Fibroblast of skin of right quadriceps (primary cell): ENCODE data around the gene GAREM1.
A peak's percentile ranks its signal among the peaks of the same experiment; 100 is the strongest.
"Not testable (repeated sequence)": the region's sequence is repeated elsewhere in the genome, so short reads cannot be mapped to it uniquely, and the experiment has no call there.

Experiments
- DNase-seq: peaks from one replicate; pipeline ENCODE4 v3.0.0-alpha.2; 2013

Gene GAREM1

DNA sequence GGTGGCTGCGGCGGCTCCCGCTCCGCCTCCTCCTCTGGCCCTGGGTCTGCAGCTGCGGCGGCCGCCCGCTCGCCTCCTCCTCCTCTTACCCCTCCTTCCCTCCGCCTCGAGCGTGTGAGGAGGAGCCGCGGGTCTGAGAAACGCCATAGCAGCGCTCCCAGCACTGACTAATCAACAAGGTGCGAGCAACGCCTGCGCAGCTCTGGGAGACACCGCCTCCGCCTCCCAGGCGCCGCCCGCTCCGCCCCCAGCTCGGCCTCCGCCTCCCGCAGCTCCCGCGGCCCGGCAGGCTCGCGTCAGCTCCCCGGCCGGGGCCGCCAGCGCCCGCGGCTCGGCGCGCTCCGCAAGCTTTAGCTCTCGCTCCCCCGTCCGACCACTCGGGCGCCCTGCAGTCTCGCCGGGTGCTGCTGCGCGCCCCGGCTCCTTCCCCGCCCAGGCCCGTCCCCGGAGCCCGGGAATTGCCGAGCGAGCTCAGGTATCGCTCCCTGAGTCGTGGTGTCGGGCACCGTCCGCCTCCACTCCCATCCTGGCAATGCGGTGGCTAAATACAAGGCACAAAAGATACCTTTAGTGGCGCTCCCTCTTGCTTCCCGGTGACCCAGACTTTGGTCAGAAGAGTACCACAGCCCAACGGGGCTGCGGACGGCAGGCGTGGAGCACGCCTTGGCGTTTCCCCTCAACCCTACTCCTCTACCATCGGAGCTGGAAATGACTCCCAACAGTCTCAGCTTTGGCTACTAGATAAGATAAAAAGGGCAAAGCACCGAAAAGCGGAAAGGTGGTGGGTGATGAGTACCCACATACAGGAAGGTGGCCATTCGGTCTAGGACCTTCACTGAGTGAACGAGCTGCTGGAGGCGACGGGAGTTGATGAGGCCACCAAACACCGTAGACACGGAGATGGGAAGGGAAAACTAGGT lies at the start of gene GAREM1:
GAREM1 (minus strand) TSS at position 169 of the 920 bp plus-strand sequence. CDS start 454 bp downstream, outside the sequence.
- peak; percentile 98 for DNase-seq

DNA sequence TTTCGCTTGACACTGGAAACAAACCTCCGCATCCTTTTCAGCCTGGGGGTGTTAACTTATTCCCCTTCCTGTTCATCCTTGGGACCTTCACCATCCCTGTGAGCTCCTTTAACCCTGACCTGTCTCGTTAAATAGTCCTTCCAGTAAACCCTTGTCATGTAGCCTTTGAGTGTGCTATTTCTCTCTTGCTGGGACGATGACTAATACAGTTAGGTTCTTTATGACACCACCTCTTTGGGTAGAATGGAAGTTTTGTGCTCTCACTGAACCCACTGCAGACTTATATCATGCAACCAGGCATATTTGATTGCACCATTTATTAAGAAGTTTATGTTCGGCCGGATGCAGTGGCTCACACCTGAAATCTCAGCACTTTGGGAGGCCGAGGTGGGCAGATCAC lies 40.5 kb upstream of the GAREM1 start:
- DNase-seq, result no peak

DNA sequence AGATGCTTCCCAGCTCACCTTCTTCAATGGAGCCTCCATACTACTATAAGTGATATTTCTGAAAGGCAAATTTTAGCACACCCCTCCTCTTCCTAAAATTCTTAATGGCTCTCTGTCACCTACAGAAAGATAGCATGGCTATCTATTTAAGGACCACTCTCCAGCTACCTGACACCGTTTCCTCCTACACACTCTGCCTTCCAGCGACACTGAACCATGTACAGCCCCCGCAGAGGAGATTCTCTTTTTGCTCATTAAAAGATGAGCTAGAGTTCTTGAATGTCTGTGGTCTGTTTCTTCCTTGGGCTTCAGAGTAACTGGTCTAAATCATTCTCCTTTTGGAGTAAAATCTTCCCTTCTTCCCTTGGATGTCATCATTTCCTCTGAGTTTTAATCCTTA lies 38.4 kb upstream of the GAREM1 start:
- DNase-seq, result no peak

- DNase-seq, result no peak
These were observed 36.4 kb upstream of the GAREM1 start for GRCh38 chr18:32507093-32507492.

GRCh38 chr18:32502014-32502413 lies 31.3 kb upstream of the GAREM1 start:
- DNase-seq, result no peak

DNA sequence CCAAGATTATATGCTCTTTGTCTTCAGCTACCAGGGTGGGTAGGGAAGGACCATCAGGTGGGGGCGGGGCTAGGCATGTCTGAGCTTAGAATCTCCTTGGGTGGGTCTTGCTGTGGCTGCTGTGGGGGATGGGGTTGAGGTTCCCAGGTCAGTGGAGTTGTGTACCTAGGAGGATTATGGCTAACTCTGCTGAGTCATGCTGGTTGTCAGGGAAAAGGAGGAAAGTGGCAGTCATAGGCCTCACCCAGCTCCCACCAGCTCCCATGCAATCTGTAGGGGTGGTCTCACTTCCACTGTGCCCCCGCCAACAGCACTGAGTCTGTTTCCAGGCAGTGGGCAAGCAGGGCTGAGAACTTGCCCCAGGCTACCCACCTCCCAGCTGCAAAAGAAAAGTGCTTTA lies 30.6 kb upstream of the GAREM1 start:
- not testable (repeated sequence) for DNase-seq

DNA sequence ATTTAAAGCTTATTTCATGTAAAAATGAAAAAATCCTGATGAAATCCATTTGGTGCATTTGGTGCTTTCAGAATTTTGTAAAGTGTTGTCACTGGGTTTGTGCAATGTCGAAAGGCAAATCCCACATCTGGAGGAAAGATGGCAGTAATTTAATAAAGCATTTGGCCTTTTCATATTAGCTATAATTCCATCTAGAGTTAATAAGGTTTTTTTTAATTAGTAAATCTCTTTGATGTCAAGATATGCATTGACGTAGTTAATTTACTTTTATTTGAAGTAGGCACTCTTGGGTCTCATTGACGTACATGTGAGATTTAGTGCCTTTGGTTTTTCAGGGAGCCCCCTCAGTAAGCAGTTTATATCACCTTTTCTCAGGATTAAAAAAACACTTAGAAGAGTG lies 12.3 kb upstream of the GAREM1 start:
- no peak for DNase-seq

GRCh38 chr18:32482117-32482516 lies 11.4 kb upstream of the GAREM1 start:
- DNase-seq, result no peak

GRCh38 chr18:32480581-32480980 lies 9.9 kb upstream of the GAREM1 start:
- no peak for DNase-seq

DNA sequence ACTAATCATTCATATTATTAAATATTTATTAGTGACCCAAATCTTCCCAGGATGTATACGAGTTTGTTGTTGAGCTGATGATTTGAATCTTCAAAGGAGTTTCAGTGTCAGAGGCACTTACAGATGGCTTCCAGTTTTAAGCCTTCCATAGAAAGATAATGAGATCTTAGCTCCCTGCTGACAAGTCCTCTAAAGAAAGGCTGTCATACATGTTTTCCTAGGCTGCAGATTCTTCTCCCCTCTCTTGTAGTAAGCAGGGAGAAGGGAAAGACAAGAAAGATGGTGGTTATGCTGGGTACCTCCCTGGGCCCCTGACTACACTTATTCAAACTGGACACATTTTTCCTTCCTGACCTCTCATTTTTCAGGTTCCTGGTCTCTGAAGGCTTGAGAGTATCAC lies 8.1 kb upstream of the GAREM1 start:
- no peak for DNase-seq

DNA sequence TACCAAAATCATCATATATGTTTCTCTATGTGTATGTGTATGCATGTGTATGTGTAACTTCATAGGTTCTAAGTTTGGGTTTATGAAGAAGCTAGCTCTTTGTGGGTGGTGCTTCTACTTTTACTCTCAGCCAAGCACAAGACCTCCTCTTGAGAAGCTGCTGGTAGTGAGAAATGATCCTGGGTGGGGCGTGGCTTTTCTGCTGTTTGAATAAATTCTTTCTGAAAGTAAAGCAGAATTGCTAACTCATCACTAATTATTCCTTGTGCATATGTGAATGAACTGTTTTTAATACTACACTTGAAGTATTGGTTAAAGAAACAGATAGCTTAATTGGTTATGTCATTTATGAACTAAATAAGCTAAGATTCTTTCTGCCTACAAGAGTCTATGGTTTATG lies 7.6 kb upstream of the GAREM1 start:
- DNase-seq, result no peak

- no peak for DNase-seq
These were observed 5.4 kb upstream of the GAREM1 start for GRCh38 chr18:32476106-32476505.

- not testable (repeated sequence) for DNase-seq
These were observed 4.4 kb upstream of the GAREM1 start for GRCh38 chr18:32475069-32475468.

GRCh38 chr18:32473325-32473724 lies 2.6 kb upstream of the GAREM1 start:
- no peak for DNase-seq

DNA sequence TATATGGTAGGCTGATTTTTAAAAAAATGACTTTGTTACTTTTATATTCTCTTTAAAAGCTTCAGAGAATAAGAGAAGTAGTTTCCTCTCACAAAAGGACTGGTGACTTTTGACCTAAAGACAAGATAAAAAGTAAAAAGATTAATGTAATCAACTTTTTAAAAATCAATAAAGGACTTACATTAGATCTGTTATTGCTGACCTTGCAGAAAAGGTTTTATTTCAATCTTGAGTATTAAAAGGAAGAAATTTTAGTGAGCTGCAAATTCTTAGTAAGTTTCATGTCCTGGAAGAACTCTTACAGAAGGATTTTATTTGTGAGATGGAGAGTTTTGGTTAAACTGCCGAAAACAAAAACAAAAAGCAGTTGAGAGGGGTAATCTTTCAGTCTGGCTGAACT lies 2.2 kb upstream of the GAREM1 start:
- DNase-seq, result no peak

GRCh38 chr18:32470460-32470713 lies 295 bp downstream of the GAREM1 start:
- no peak for DNase-seq

- peak; percentile 6 for DNase-seq
These were observed 807 bp downstream of the GAREM1 start for GRCh38 chr18:32469691-32470459.

DNA sequence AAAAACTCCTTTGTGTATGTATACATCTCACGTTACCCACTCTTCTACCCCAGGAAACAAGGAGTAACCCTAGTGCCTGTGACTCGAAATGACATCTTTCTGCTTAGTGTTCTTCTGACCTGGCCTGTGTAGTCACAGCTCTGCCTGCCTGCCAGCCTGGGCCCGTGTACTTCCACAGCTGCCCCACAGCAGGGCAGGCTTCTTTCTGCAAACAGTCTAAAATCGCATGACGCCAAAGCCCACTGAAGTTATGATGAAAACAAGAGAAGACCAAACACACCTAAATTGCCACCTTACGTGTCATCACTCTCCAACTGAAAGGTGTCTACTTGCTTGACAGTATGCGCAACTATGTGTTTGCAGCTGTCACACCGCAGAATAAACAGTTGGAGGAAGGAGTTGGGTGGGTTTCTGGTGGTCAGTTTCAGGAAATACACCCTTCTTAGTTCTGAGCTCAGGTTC lies 1.5 kb downstream of the GAREM1 start:
- DNase-seq, result peak; percentile 14

GRCh38 chr18:32468147-32468845 lies 2.4 kb downstream of the GAREM1 start:
- no peak for DNase-seq

DNA sequence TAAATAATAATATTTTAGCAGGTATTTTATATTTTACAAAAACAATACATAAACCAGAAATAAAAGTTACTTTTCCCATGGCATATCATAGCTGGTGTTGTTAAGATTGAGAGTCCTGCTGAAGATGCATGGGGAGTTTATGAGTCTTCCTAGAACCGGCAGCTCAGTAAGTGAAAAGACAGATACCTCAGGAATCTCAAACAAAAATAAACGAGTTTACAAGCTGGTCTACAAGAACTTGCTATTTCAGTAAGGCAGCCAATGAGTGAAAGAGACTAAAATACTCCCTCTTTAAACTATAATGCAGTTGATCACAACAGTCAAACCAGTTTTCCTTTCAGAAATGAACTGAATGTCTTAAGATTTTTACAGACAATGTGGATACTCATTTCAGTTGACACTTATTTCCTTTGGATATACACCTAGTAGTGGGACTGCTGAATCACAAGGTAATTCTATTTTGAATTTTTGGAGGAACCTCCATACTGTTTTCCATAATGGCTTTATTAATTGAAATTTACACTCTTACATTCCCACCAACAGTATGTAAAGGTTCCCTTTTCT lies 8.9 kb downstream of the GAREM1 start:
- no peak for DNase-seq

GRCh38 chr18:32460171-32460731 lies 10.4 kb downstream of the GAREM1 start:
- no peak for DNase-seq

DNA sequence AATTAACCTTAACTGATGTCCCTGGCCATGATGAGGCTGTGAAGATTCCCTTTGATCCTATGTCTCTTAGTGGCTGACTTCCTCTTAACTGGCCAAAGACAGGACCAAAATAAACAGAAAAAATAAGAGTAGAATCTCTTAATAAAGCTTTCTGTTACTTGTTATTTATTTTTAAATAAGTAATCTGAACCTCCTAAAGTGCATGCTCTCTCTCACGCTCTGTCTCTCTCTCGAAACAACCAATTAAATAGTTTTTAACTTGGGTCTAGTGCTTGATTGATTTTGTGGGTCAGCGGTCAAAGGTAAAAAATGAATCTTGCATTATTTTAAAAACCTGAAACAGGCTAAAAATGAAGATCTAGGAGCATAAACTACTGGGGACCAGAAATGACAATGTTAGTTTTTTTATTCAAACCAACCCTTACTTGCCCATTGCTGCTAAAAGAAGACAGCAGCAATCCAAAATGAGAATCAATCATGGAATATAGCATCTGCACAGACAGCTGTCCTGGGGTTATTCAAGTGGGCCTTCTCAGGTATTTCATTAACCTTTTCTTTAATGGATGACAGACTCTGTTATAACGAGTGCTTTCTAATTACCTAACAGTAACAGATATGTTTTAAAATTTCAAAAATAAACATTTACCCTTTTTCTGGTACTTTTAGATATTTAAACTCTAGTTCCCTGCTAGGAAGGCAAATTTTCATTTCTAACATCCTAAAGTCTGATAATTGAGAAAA lies 11.2 kb downstream of the GAREM1 start:
- DNase-seq, result no peak
